GM18505 (cell line): ENCODE data around the gene NCR2.

Experiments
- ATAC-seq: cut with Tn5 transposase; IDR thresholded peaks from one replicate; pipeline ENCODE4 v1.9.1; 2021; ENCODE audit not compliant: unreplicated experiment
- POLR2A ChIP-seq: IDR thresholded peaks from 4 replicates; pipeline ENCODE4 v1.6.1; 2011; ENCODE audit warnings: borderline replicate concordance; ENCODE audit not compliant: insufficient read depth, insufficient read length; ENCODE audit errors: extremely low read depth

Gene NCR2

DNA sequence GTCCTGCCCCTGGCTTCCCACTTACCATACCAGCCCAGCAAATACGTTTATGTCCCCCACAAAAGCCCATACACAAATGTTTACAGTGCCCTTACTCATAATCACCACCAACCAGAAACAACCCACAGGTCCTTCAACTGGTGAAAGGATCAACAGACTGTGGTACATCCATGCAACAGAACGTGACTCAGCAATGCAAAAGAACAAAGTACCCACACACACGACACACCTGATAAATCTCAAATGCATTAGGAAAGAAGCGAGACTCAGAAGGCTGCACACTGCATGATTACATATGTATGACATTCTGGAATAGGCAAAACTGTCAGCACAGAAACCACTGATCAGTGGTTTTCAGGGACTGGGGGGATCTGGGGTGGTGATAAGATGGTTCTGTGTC, 20.5 kb downstream of the NCR2 start:
- TF ChIP-seq POLR2A = no peak
- no peak for ATAC-seq

DNA sequence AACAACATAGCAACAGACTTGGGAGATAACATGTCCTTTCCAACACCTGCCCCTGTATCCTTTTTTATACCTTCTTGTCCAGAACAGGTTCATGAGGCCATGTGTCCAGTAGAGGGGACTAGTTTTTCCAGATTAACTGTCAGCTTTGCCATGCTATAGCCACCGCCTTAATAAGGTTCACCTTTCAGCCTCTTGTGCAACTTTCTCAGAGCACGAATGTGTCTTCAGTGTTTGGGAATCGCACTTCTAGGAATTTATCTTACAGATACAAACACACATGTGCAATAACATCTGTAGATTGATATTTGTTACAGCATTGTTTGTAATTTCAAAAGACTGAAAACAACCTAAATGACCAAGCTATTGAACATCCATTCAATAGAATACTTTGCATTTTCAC, 21.4 kb downstream of the NCR2 start:
- no peak for ATAC-seq
- no peak for TF ChIP-seq POLR2A

DNA sequence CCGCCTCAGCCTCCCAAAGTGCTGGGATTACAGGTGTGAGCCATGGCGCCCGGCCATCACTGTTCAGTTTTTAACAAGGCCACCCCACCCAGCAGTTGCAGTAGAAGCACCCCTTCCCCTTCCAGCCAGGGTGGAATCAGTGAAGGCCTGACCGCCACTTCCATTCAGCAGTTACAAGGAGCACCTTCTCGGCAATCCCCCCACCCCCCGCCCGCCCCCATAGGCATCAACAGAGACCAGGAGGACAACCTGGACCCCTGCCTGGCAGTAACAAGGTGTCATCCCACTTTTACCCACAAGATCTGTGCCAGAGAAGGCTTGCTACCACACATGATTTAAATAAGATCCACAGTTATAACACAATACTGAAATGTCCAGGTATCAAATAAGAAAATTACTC, 23.1 kb downstream of the NCR2 start:
- ATAC-seq = no peak
- no peak for TF ChIP-seq POLR2A

GRCh38 chr6:41359617-41360313, 24.4 kb downstream of the NCR2 start:
- ATAC-seq = no peak
- TF ChIP-seq POLR2A = no peak

DNA sequence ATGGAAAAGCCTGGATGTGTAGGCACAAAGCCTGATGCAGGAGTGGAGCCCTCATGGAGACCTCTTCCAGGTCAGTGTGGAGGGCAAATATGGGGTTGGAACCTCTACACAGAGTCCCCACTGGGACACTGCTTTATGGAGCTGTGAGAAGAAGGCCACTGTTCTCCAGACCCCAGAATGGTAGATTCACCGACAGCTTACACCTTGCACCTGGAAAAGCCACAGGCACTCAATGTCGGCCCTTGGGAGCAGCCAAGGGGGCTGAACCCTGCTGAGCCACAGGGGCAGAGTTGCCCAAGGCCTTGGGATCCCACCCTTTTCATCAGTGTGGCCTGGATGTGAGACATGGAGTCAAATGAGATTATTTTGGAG, 24.9 kb downstream of the NCR2 start:
- TF ChIP-seq POLR2A = no peak
- ATAC-seq = no peak

DNA sequence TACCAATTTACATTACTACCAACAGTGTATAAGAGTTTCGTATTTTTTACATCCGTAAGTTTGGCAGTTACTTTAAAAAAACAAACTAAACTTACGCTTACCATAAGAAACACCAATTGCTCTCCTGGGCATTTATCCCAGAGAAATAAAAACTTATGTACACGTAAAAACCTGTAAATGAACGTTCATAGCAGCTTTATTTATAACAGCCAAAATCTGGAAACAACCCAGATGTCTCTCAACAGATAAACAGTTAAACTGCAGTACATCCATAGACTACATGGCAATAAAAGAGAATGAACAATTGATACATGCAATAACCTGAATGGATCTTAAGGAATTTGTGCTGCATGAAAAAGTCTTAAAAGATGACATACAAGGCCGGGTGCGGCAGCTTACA, 30.7 kb downstream of the NCR2 start:
- no peak for ATAC-seq

DNA sequence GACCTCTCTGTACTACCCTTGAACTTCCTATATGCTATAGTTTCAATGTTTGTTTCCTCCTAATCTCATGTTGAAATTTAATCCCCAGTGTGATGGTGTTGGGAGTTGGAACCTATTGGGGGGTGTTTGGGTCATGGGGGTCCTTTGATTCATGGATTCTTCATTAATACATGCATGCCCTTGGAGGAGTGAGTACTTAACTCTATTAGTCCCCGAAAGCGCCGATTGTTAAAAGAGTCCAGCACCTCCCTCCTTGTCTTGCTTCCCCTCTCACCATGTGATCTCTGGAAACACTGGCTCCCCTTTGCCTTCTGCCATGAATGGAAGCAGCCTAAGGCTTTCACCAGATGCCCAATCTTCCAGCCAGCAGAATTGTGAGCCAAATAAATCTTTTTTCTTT, 31.7 kb downstream of the NCR2 start:
- no peak for TF ChIP-seq POLR2A
- no peak for ATAC-seq

More for the DNA sequence above, 30.7 kb downstream of the NCR2 start:
- TF ChIP-seq POLR2A = no peak

DNA sequence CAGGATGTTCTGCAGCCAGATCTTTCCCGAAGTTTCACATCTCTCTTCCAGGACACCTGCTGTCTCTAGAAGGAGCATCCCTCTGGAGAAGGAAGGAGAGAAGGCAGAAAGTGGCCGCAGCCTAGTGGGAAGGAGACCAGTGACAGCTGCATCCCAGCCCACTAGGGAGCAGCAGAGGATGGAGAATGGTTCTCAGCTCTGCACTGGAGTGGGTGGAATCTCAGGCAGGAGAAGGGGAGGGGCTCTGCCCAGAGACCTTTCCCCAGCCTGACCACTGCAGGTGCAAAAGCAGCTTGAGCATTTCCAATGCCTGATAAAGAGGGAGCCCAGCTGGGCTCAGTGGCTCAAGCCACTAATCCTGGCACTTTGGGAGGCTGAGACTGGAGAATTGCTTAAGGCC, 32.3 kb downstream of the NCR2 start:
- TF ChIP-seq POLR2A = no peak
- ATAC-seq = no peak

DNA sequence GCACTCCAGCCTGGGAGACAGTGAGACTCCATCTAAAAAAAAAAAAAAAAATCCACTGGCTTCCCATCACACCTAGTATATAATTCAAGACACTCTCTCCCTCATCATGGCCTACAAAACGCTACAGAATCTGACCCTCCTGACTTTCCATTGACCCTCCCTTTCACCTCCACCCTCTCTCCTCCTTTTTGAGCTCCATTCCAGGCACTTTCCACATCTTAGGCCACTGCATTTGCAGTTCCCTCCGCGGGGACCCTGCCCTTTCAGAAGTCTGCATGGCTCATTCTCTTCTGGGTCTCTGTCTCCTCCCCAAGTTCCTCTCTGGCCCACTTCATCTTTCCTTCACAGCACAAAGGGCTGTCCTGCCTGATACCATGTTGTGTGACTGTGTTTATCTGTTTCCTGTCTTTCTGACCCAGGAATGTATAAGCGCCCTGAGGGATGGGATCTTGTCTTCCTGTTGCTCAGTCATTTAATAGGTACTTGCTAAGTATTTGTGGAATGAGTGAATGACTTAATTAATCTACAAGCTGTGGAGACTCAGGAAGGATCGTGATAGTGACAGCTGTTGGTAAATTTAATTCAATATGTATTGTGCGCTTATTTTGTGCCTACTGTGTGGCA, 35.2 kb downstream of the NCR2 start:
- no peak for ATAC-seq
- no peak for TF ChIP-seq POLR2A

- TF ChIP-seq POLR2A = no peak
- no peak for ATAC-seq
Observed at GRCh38 chr6:41371461-41371991, 36.1 kb downstream of the NCR2 start.

DNA sequence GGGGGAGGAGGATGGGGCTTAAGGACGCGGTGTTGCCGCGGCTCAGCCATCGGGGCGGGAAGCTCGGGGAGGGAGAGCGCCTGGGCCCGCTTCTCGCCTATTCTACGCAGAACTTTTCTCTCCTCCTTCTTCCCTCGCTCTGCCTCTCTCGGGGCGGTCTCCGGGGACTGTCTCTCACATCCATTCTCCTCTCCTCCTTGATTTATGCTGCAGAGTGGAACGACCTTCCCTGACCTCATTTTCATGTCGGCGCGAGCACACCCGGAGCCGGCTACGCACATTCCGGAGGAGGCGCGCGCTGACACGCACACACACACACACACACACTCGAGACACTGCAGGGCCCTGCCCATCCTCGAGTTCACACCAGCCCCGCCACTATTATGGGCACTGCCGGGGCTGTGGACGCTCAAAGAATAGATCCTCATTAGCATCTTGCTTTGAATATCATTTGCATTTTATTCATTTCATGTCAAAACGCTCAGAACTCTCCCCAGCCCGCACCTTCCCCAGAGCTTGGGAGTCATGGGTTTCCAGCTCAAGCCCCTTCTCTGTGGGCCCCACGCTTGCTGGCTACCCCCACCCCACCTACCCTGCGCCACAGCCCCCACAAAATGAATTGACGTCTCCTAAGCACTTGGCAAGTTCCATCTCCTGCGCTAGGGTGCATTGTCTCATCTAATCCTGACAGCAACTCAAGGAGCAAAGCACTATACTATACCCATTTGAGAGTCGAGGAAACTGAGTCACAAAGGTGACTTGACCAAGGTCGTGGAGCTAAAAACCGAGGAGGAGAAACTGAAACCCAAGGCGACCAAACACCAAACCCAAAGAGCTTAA, 36.8 kb downstream of the NCR2 start:
- TF ChIP-seq POLR2A = no peak
- no peak for ATAC-seq

DNA sequence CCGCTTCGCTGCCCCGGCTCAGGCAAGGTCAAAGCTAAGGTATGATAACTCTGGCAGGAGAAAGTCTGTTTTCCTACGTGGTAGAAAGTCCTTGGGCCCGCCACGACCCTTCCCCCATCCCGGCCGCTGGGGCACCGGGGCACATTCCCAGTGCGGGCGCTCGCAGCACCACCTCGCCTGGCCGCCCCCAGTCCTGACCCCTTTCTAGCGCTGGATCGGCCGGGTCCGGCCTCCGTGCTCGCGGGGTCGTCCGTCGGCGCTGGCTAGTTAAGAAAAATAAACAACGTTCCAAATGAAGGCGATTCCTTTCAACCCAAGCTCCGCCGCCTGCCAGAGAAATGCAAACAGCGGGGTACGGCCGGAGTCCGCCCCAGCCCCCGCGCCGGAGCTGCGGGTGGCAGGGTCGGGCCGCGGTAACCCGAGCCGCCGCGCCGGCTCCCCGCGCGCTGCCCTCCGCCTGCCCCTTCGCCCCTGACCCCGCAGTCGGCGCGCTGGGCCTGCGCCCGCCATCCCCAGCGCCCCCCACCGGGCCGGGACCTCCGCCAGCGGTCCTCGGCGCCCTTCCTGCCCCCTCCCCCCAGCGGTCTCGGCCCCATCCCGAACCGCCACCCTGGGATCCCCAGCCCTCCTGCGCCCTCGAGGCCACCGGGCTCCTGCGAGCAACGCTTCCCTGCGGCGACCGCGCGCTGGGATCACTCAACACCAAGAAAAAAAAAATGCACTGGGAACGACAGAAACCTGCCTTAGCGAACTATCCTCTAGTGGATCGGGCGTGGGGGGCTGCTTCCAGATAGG, 37.6 kb downstream of the NCR2 start:
- ATAC-seq = no peak
- TF ChIP-seq POLR2A = no peak

- ATAC-seq = no peak
- no peak for TF ChIP-seq POLR2A
Observed at GRCh38 chr6:41373627-41373918, 38.2 kb downstream of the NCR2 start.
